Activated CD8-positive, alpha-beta memory T cell treated with anti-CD3 and anti-CD28 coated beads for 4 hours (primary cell): ENCODE data around the gene COL15A1.
"Not testable (repeated sequence)": the region's sequence is repeated elsewhere in the genome, so short reads cannot be mapped to it uniquely, and the experiment has no call there.

Source experiments
- DNase-seq, 2 donors: peaks; one replicate each; pipeline ENCODE4 v3.0.0-alpha.2; 2020; ENCODE audit warnings: low read depth in 2 of 2

Gene COL15A1

DNA sequence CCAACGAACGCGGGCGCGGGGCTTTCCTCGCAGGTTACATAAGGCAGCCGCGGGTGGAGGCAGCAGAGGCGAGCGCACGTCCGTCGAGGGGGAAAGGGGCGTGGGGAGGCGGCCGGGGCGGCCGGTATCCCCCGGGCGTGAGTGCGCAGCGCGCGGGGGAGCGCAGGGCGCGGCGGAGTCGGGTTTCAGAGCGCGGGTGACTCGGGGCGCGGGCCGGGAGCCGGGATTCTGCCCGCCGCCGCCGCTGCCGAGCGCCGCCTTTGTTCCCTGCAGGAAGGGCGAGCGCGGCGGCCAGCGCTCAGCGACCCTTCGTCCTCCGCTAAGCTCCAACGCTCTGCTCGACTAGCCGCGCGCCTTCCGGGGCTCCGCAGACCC, at the start of gene COL15A1:
Gene COL15A1, plus strand, starts transcription at position 226 of the 375 bp plus-strand sequence. CDS start 155 bp downstream, outside the sequence.
- DNase-seq: no peak

DNA sequence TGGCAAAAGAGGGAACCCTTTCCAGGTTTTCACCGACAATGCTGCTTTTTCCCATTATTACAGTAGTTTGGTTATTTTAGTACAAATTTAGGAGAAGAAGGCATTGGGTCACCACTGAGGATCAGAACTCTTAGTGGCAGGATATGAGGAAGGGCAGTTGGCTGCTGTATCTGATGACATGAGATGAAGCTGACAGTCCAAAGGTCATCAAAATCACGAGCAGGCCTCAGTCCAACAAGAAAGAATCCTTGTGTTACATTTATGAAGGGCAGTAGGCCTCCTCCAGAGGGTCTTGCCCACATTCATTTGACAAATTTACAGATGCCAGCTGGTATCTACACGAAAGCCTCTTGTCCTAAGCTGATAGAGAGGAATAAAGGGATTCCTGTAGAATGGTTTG, 49.5 kb upstream of the COL15A1 start:
- DNase-seq: no peak

DNA sequence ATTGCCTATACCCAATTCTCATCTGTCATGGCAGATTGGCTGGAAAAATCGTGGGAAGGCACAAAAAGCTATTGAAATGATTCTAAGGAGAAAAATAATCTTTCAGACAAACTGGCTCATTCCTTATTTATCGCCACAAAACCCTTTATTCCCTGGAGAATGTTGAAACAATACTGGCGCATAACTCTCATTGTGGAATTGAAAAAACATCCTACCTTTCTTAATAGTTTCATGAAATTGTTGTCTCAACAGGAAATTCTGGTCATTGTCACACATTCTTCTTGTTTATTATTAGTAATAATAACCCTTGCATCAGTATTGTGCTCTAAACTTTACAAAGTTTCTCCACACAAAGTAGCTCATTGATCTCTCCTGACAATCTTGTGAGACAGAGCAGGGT, 48.9 kb upstream of the COL15A1 start:
- DNase-seq: no peak

DNA sequence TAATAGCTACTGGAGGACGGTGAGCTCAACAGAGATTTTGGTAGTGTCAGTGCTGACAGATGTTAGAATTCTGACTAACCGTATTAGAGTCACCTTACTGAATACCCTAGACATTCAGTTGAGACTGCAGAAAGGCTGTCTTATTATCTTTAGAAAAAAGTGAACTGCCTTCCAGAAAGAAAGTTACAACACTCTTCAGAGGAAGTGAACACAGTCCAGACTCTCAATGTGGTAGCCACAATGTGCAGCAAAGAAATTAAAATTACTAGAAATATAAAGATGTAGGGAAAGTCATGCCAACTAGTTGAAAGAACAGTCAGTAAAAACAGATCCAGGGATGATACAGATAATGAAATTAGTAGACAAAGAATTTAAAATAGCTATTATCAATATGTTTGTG, 47.1 kb upstream of the COL15A1 start:
- no peak for DNase-seq

DNA sequence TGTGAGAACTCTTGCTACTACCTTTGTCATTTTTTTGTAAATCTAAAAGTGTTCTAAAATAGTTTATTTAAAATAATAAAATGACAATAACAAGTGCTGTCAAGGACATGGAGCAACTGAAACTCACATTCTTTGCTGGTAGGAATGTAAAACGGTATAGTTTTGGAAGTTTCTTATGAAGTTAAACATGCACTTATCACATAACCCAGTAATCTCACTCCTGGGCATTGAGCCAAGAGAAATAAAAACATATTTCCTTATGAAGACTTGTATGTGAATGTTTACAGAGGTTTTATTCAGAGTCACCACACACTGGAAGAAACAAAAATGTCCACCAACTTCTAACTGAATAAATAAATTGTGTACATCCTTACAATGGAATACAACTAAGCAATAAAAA, 46.0 kb upstream of the COL15A1 start:
- no peak for DNase-seq

DNA sequence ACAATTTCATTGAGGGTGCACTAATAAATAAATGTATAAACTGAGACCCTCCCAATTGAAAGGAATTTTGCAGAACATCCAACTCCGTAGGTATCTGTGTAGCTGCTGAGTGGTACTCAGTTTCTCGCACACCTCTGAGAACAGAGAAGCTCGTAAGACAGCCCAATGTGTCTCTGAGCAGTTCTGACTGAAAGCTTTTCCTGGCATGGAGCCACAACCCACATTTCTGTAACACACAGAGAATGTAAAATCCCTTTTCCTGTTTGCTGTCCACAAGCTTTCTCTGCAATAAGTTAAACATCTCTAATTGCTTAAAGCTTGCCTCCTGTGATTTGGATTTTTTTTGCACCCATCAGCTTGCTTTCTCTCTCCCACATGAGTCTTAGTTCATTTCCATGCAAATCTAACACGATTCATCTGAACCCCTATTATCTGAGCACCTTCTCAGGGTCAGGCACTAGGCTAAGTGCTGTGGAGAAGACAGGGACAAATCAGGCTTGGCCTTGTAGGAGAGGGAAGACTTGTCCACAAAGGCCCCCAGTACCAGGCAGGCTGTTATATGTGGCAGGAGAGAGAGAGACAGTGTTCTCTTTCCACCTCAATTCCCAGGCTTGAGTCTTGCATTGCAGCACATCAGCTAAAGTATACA, 44.2 kb upstream of the COL15A1 start:
- DNase-seq: no peak

DNA sequence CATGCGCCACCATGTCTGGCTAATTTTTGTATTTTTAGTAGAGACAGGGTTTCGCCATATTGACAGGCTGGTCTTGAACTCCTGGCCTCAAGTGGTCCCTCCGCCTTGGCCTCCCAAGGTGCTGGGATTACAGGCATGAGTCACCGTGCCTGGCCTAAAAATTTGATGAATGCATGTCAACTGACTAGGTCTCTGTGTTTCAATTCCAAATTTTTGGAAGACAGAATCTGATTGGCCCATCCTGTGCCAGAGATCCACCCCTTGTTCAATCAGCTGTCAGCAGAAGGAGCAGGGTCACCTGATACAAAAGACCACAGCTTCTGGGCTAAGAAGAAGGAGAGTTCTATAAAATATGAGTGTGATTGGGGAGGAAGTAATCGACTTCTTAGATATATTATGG, 43.5 kb upstream of the COL15A1 start:
- DNase-seq: no peak

DNA sequence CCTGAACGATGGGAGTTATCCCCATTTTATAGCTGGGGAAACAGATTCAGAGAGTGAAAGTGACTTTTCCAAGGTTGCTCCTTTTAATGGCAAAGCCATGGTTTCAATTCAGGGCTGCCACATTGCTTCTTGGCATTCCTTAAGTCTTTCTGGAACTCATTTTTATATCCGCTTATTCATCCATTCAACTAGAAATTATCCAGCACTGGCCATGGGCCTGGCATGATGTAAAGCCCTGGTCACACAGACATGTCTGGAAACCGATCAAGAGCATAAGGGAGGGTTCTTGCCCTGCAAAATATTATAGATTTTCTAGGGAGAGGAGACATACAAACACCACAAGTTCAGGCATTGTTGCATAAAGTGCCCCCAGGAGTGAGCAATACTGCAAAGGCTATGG, 43.0 kb upstream of the COL15A1 start:
- no peak for DNase-seq

DNA sequence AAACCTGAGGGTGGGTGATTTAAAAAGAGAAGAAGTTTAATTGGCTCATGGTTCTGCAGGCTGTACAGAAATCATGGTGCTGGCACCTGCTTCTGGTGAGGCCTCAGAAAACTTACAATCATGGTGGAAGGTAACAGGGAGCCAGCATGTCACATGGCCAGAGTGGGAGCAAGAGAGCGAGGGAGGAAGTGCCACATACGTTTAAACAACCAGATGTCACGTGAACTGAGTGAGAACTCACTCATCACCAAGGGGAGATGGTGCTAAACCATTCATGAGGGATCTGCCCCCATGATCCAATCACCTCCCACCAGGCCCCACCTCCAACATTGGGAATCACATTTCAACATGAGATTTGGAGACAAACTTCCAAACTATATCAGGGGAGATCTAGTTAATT, 41.9 kb upstream of the COL15A1 start:
- DNase-seq: not testable (repeated sequence)

DNA sequence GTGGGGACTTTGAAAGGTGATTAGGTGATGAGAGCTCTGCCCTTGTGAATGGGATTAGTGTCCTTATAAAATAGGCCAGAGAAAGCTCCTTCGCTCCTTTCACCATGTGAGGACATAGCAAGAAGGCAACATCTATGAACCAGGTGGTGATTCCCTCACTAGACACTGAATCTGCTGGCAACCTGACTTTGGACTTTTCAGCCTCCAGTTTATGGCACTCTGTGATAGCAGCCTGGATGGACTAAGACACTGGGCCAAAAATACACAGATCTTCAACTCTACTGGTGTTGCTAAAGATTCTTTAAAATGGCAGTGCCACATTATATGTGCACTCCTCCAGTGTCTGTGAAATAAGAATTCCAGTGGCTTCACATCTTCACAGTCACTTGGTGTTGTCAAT, 41.2 kb upstream of the COL15A1 start:
- no peak for DNase-seq

DNA sequence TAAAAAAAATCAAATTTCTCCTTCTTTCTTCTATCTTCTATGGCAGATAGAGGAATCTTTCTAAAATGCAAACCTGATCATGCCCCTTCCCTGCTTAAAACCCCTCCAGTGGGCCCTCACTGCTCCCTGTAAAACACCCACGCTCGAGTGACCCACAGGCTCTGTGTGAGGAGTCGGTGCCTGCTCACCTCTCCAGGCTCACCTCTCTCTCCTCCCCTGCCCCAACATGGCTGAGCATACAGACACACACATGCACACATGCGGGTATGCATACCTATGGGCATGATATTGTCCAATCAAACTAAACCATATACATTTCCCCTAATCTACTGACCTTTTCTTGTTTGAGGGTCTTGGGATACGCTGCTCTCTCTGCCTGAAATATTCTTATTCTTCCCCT, 40.8 kb upstream of the COL15A1 start:
- DNase-seq: no peak

DNA sequence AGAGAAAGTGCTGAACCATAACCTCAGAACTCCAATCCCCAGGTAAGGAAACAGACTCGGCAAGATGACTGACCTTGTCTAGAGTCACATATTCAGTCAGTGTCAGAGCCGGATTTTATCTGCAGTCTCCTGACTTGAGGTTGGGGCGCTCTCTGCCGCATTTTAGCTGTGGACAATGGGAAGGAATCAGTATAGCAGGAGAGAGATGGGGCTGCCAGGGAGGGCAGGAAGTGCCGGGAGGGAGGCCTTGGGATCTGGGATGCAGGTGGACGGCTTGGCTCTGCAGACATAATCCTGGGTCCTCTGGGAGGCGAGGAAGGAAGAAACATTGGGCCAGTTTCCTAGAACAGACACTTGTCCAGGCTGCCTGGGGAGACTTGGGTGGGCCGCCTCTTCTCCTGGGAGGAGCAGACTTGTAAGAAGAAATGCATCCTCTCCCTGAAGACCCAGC, 39.7 kb upstream of the COL15A1 start:
- no peak for DNase-seq

DNA sequence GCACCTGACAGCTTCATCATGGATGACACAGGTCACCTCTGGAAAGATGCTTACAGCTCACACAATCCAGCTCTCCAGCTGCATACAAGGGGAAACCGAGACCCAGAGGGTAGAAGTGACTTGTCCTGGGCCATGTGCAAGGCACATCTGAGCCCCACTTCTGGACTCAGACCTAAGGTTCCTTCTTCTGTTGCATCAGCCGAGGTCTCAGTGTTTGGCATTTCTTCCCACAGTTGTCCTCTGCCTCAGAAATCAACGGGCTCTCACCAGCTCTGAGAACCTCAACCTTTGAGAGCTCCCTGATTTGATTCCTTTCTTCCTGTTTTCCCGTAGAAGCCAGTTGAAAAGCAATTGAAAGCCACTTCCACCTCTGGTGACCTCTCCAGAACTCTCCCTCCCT, 38.7 kb upstream of the COL15A1 start:
- no peak for DNase-seq

DNA sequence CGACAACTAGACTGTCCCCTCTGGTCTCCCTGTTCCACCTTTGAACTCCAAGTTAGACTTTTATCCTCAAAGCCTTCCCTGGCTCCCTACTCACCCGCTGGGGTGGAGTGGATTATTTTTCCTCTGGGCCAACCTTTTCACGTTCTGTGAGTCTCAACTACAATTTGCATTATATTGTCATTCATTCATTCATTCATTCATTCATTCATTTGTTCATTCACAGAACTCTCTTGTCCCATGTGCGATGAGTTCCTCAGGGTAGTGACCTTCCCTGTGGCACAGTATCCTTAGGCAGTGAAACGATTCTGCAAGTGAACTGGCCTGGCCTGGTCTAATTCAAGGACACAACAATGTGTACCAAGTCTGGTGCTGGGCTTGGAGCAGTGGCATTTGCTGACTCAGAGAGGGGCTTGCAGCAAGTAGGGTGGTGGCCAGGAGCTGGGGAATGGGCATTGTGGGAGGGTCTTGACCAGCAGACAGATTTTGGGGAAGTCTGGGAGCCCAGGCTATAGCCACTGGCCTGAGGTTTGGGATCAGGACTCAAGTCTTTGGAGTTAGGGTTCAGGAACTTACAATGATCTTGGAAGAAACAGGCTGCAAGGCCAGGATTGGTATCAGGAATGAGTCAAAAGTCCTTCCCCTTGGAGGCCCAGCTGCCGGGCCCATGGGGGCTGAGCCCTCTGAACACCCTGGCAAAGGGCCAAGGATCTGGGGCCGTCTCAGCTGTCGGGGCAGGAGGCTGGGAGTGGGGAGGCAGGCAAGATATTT, 37.2 kb upstream of the COL15A1 start:
- no peak for DNase-seq

DNA sequence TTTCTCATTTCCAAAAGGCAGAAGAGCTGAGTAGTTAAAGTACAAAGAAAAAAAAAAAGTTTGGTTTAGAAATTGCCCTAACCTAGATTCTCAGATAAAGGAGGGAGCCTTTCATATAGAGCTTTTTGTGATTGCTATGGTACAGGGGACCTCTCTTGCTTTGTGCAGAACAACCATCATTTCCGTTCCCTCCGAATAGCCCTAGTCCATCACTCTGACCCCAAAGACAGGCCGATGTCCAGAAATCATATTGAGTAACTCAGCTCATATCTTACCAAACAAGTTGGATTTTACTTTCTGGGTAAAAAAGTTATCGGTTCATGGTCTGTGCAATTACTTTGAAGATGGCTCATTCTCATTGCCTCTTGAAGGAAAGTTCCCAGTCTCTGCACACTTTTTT, 36.7 kb upstream of the COL15A1 start:
- DNase-seq: no peak

DNA sequence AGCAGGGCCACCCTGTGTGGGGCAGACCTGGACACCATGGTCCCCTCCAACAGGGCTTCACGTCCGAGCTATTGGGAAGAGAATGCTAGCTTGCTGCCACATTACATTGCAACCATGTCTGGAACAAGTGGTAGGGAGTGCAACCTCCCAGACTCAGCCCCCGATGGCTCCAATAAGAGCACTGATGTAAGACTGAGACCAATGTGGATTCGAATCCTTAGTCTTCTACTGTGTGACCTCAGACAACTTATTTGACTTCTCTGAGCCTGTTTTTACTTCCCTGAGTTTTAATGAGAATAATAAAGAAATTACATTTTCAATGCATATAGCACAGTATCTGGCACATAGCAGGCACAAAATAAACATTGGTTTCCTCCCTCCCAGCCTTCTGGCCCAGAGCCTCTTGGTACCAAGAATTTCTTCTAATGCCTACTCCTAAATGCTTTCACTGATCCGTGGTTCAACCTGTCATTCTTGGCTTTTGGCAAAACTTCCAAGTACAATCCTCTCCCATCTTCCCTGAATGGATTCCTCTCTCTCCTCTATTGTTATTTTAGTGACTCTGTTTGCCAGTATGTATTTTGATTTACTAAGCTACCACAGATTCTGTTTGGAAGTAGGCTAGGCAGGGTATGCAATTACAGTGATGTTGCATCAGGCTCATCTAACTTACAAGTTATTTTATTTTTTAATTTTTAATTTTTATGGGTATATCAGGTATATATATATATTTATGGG, 34.6 kb upstream of the COL15A1 start:
- no peak for DNase-seq

DNA sequence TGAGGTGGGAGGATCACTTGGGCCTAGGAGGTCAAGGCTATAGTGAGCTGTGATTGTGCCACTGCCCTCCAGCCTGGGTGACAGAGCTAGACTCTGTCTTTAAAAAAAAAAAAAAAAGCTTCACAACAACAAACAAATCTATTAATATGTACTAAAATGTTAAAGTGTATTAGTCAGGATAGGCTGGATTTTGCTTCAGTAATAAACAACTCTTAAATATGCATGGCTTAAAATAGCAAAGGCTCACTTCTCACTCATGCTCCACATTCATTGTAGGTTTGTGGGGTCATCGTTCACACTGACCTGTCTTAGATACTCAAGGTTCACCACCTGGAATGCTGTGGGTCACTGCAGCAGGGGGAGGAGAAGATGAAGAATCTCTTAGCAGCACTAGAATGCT, 33.8 kb upstream of the COL15A1 start:
- no peak for DNase-seq

DNA sequence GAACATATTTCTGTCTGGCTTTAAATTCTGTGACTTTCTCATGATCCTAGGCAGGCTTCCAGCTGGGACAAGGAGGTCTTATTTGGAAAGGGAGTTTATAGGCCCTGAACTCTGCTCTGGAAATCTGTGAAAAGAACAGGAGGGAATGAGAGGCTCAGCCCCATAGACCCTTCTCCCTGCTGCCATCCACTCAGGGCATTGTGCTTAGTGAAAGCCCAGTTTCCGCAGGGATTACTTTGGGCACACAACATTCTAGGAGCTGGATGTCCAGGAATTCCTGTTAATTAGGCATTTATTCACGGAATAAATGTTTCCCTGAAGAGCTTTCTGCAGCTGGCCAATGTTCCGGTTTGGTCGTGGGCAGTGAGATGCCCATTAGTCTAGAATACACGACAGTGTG, 32.7 kb upstream of the COL15A1 start:
- DNase-seq: no peak

DNA sequence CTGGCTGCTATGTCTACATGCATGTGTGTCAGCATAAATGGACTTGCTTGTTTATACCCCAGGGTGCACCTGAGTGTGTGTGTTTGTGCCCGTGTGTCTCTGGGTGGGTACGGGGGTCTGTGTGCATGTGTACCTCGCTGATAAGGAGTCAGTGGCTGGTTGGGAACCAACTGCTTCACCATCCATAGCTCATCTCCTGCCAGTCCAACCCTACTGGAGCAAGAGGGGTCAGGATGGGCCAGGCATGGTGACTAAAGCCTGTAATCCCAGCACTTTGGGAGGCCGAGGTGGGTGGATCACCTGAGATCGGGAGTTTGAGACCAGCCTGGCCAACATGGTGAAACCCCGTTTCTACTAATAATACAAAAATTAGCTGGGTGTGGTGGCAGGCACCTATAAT, 32.0 kb upstream of the COL15A1 start:
- not testable (repeated sequence) for DNase-seq

DNA sequence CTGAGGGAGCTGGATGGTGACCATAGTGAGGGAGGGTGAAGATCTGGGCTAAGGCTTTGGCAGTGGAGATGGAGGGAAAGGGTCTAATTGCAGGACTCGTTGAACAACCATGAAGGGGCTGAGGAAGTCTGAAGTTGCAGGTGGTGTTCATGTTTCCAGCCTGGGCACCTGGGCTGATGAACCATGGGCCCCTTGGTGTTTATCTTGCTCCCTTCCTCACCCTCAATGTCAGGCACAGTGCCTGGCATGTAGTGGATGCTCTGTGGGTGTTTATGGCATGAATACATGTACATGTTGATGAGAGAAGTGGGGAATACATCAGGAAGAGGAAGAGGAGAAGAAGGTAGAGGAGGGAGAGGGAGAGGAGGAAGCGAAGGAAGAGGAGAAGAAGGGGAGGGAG, 31.3 kb upstream of the COL15A1 start:
- DNase-seq: no peak

DNA sequence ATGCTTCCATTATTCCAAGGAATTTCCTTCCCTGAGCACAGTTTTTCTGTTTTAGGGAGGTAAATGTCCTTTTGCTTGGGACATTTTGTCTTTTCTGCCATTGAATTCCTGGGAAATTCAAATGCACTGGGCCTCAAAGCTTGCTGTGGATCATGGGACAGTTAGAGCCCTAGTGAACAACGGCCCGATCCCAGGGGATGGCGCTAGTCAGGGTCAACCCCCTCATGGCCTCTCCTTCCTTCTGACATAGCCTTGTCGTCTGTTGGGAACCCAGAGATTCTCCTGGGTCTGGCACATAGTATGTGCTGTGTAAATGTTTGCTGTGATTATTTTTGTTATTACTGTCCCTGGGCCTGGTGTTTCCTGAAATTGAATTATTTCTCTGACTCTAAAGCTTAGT, 30.7 kb upstream of the COL15A1 start:
- no peak for DNase-seq

DNA sequence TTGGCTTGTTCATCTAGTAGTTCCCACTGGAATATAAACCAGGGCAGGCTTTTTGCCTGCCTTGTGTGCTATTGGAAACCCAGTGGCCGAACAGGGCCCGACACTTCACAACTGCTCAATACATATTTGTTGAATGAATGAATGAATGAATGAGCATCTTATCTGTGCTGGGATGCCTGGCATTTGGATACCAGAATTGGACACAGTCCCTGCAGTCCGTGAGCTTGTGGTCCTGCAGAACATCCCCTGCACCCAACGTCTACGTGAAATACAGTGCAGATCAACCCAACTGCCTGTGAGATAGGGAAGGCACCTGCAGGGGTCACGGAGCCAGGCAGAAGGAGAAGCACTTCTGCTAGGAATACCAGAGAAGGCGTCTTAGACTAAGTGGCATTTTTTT, 30.0 kb upstream of the COL15A1 start:
- DNase-seq: no peak

DNA sequence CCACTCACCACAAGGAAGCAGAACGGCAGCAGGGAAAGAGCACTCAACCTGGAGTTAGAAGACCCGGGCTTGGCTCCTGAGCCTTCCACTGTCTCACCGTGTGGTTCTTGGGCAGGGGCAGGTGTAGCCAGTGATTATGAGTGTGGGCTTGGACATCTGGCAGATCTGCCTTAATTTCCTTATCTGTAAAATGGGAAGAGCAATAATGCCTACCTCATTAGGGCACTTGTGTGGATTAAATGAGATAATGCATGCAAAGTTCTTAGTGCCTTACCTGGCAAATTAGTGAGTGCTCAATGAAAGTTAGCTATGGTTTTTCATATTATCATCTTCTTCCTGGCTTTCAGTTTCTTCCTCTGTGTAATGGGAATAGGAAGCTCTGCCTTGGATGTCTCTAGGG, 28.1 kb upstream of the COL15A1 start:
- no peak for DNase-seq
